K562 (cell line): ENCODE results near the gene ANKRD13A. TPM values are rescaled to one million over a fixed set of nuclear protein-coding genes. Genes with fewer than 3 reads are reported as not detected.
A peak's percentile ranks its signal among the peaks of the same experiment; 100 is the strongest.

ENCODE experiments used
- EP400 ChIP-seq: fragments of 450-650 bp; IDR thresholded peaks from 2 replicates; pipeline ENCODE4 v1.6.1; 2017; ENCODE audit warnings: antibody characterized with exemption, mild to moderate bottlenecking, moderate library complexity
- NCOA4 ChIP-seq: fragments of 450-650 bp; IDR thresholded peaks from 2 replicates; pipeline ENCODE4 v1.6.1; 2018; ENCODE audit warnings: mild to moderate bottlenecking; ENCODE audit not compliant: partially characterized antibody
- PHF8 ChIP-seq: fragments of 200-600 bp; sonication (generic); IDR thresholded peaks from 2 replicates; pipeline ENCODE4 v1.6.1; 2012; ENCODE audit warnings: mixed run types, mild to moderate bottlenecking, inconsistent platforms, low read length, moderate library complexity, borderline replicate concordance
- RBFOX2 ChIP-seq: fragments of 200-400 bp; formaldehyde crosslinking; IDR thresholded peaks from 2 replicates; pipeline ENCODE4 v1.6.1; 2017; ENCODE audit warnings: low read depth, mild to moderate bottlenecking, low read length, moderate library complexity
- ZNF707 ChIP-seq: fragments of 250-450 bp; sonication (Bioruptor Pico); conservative IDR thresholded peaks from 2 replicates; pipeline ENCODE4 v1.8.0; 2022; ENCODE audit warnings: inconsistent platforms, mild to moderate bottlenecking, moderate library complexity
- polyA plus RNA-seq, 8 experiments: library from polyadenylated mRNA; depleted of rRNA in 4 of 8; stranded (reverse) in 5 of 8; unstranded in 3 of 8; fragments of >200 nt; fragmentation: Nextera tagmentation in 2 of 8; fragmentation: Illumina TruSeq in 1 of 8; extraction: Ambion mirVana in 2 of 8; extraction: Trizol in 1 of 8; gene quantifications; 2 replicates each; pipeline versions ENCODE4 v1.2.1 to v1.2.3, GENCODE V29; 2011 to 2014; ENCODE audit warnings: inconsistent platforms in 1 of 8, missing spikeins in 1 of 8
- total RNA-seq, 7 experiments: library from RNA; depleted of rRNA in 6 of 7; stranded (reverse); fragments of >200 nt in 6 of 7; fragmentation: Illumina TruSeq in 2 of 7; extraction: Trizol in 2 of 7; gene quantifications; 2 replicates each; pipeline versions ENCODE4 v1.2.1 to v1.2.3, GENCODE V29; 2011 to 2021; ENCODE audit warnings: low replicate concordance in 1 of 7
- TF ChIP-seq, protein P1 (sequence below): fragments of 450-650 bp; IDR thresholded peaks from 2 replicates; pipeline ENCODE4 v1.6.1; 2017; ENCODE audit warnings: antibody characterized with exemption, mild to moderate bottlenecking

Gene ANKRD13A
- total and polyA plus RNA-seq, 9 of the 15 experiments (the other 6 are each of a cell fraction or from before 2014, with no cell fraction given) = 5.0 to 55.0 (median 41.5) TPM

- TF ChIP-seq, protein P1, sequence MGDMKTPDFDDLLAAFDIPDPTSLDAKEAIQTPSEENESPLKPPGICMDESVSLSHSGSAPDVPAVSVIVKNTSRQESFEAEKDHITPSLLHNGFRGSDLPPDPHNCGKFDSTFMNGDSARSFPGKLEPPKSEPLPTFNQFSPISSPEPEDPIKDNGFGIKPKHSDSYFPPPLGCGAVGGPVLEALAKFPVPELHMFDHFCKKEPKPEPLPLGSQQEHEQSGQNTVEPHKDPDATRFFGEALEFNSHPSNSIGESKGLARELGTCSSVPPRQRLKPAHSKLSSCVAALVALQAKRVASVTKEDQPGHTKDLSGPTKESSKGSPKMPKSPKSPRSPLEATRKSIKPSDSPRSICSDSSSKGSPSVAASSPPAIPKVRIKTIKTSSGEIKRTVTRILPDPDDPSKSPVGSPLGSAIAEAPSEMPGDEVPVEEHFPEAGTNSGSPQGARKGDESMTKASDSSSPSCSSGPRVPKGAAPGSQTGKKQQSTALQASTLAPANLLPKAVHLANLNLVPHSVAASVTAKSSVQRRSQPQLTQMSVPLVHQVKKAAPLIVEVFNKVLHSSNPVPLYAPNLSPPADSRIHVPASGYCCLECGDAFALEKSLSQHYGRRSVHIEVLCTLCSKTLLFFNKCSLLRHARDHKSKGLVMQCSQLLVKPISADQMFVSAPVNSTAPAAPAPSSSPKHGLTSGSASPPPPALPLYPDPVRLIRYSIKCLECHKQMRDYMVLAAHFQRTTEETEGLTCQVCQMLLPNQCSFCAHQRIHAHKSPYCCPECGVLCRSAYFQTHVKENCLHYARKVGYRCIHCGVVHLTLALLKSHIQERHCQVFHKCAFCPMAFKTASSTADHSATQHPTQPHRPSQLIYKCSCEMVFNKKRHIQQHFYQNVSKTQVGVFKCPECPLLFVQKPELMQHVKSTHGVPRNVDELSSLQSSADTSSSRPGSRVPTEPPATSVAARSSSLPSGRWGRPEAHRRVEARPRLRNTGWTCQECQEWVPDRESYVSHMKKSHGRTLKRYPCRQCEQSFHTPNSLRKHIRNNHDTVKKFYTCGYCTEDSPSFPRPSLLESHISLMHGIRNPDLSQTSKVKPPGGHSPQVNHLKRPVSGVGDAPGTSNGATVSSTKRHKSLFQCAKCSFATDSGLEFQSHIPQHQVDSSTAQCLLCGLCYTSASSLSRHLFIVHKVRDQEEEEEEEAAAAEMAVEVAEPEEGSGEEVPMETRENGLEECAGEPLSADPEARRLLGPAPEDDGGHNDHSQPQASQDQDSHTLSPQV = peak; percentile 84
- TF ChIP-seq ZNF707 (no peak), PHF8 (peak; percentile 71; the same call in 1 of the 2 replicates), NCOA4 (no peak), RBFOX2 (peak; percentile 82), EP400 (peak; percentile 76)
These were observed 49.2 kb downstream of the ANKRD13A start, which contains the start of gene C12orf76 (continued) for GRCh38 chr12:110048242-110049027.
